ENCODE results near the gene BDH1.
"Not testable (repeated sequence)": the region's sequence is repeated elsewhere in the genome, so short reads cannot be mapped to it uniquely, and the experiment has no call there.

BDH1 gene

DNA sequence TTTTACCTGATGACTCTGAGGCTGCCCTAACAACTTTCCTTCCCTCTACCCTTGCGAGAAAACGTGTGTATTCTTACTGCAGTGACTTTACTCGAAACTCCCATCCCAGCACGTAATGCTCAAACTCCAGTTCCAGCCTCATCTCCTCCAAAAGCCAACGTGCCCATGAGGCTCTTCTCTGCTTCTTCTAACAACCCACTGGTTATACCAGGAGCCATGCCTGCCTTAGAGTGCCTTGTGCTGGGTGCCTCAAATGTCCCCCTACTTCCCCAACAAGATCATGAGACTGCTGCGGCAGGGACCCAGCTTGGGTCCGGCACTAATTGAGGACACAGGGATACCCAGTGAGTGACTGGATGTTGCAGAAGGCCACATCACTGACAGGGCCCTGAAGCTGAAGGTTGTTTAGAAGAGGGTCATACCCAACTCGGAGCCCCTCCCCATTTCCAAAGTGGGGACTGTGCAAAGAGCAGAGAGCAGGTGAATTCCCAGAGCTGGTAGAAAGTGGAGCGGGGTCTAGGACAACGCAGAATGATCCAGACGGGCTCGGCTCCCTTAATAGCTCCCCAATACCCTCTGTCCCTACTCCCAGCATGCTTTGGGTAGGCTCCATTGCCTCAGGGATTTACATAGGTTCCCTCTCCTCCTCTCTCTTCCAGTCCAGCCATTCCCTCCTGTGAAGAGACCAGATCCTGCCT is 71.4 kb downstream of the BDH1 start:
- no peak overlapping the region for H3K4me3 ChIP-seq (ENCODE audit: low read depth, low read length)
- no peak for TF ChIP-seq CTCF (IDR thresholded peaks at IDR 0.05; ENCODE audit: insufficient read depth, low read length, missing control alignments)
- ChIA-PET CTCF (interaction anchor here (1.0 to 2.1 kb wide), 2 partner anchors 17 to 25 kb away, joined by 3 to 6 read pairs; no protein-coding TSS in a partner anchor), POLR2A (no interaction called here)
- DNase-seq (ENCODE audit: low read depth, low spot score), result no peak

DNA sequence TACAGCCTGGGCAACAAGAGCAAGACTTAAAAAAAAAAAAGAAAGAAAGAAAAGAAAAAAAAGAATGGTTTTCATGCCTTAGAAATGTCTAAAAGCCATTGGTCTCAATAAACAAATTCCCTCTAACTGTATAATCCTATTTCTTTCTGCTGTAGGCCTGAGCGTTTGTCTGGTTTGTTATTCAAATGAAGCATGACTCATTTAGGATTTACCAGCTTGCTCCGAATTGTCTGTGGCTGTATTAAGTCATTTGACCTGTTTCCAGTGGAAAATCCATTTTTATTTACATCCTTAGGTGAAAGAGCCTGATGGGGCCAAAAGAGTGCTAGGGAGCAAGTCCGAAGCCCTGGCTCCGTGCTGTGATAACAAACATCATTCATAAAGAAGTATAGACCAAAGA is 73.8 kb downstream of the BDH1 start:
- no peak for TF ChIP-seq CTCF (IDR thresholded peaks at IDR 0.05; ENCODE audit: insufficient read depth, low read length, missing control alignments)
- H3K4me3 ChIP-seq (ENCODE audit: low read depth, low read length), result no peak overlapping the region
- CTCF ChIA-PET, result interaction anchor here (1.6 to 1.8 kb wide), 2 partner anchors 11 to 225 kb away, joined by 5 to 6 read pairs; no protein-coding TSS in a partner anchor
- POLR2A ChIA-PET, result no interaction called here
- DNase-seq (ENCODE audit: low read depth, low spot score), result no peak

GRCh38 chr3:197480320-197480719 is 75.4 kb downstream of the BDH1 start:
- TF ChIP-seq CTCF (IDR thresholded peaks at IDR 0.05; ENCODE audit: insufficient read depth, low read length, missing control alignments), result no peak
- no peak for DNase-seq (ENCODE audit: low read depth, low spot score)
- CTCF ChIA-PET, result interaction anchor here (1.1 to 1.8 kb wide), 5 partner anchors 9 to 224 kb away, joined by 3 to 6 read pairs (median 5); no protein-coding TSS in a partner anchor
- no peak overlapping the region for H3K4me3 ChIP-seq (ENCODE audit: low read depth, low read length)
- POLR2A ChIA-PET, result no interaction called here

GRCh38 chr3:197478746-197479668 is 76.8 kb downstream of the BDH1 start:
- TF ChIP-seq CTCF (IDR thresholded peaks at IDR 0.05; ENCODE audit: insufficient read depth, low read length, missing control alignments), result no peak
- ChIA-PET POLR2A (no interaction called here), CTCF (interaction anchor here (0.8 to 1.3 kb wide), 4 partner anchors 9 to 223 kb away, joined by 3 to 6 read pairs (median 3); no protein-coding TSS in a partner anchor)
- DNase-seq (ENCODE audit: low read depth, low spot score), result no peak
- H3K4me3 ChIP-seq (ENCODE audit: low read depth, low read length), result no peak overlapping the region

- POLR2A ChIA-PET; H3K4me3 ChIP-seq (ENCODE audit: low read depth, low read length); DNase-seq (ENCODE audit: low read depth, low spot score): not testable (repeated sequence)
- CTCF ChIA-PET, result interaction anchor here (1.3 kb wide), 1 partner anchor 32 kb away, joined by 3 read pairs; no protein-coding TSS in a partner anchor
These were observed 78.0 kb downstream of the BDH1 start for GRCh38 chr3:197477816-197478215.

DNA sequence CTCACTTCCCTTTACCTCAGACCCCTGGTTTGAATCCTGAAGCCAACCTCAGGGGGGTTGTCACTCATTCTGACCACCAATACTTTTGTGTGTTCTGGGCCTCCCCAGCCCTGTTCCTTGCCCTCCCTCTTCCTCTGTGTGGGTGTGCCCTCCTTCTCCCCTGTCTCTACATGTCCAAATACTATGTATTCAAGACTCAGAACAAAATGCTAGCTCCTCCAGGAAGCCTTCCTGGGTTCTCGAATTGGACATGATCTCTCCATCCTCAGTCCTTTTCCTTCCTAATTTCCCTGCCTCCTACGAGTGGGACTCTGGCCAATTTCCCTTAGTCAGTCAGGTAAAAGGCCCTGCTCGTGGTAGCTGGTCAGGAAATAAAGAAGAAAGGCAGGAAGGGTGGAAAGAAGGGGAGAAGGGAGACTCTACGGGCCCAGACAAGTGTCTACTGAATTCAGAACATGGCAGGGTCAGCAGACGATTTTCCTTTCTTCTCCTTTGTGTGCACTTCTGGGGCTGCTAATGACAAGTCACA is 79.7 kb downstream of the BDH1 start:
- no peak overlapping the region for H3K4me3 ChIP-seq (ENCODE audit: low read depth, low read length)
- no peak for DNase-seq (ENCODE audit: low read depth, low spot score)
- CTCF ChIA-PET, result interaction anchor here (0.8 kb wide), 1 partner anchor 219 kb away, joined by 4 read pairs; no protein-coding TSS in a partner anchor
- TF ChIP-seq CTCF (IDR thresholded peaks at IDR 0.05; ENCODE audit: insufficient read depth, low read length, missing control alignments), result no peak
- POLR2A ChIA-PET, result no interaction called here
